HPDE6-E6E7 (cell line): ENCODE data around the gene FOXN1.
"Not testable (repeated sequence)": the region's sequence is repeated elsewhere in the genome, so short reads cannot be mapped to it uniquely, and the experiment has no call there.

Source experiments
- DNase-seq: peaks from one replicate; pipeline ENCODE4 v3.0.0; 2011; ENCODE audit warnings: missing footprints; ENCODE audit errors: extremely low spot score

The FOXN1 gene

DNA sequence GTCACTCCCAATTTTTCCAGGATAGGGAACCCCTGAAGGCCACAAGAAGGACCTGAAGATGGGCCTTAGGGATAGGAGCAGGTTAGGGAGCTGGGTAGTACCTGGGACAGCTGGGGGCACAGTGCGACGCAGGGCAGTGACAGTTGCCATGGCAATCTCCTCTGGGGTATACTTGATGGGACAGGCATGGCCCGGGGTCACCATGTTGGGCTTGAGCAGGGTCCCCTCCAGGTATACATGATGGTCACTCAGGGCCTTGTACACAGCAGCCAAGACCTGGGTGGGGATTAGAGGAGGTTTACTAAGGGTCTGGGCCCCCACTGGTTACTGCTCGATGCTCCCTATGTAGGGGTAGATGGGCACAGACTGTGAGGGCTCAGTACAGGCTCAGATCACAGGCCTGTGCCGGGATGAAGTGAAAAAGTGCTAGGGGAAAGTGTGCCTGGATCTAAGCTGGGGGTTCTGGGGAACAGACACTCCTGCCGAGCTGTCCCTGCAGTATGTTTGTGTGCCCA is 67.9 kb downstream of the FOXN1 start:
- no peak for DNase-seq

DNA sequence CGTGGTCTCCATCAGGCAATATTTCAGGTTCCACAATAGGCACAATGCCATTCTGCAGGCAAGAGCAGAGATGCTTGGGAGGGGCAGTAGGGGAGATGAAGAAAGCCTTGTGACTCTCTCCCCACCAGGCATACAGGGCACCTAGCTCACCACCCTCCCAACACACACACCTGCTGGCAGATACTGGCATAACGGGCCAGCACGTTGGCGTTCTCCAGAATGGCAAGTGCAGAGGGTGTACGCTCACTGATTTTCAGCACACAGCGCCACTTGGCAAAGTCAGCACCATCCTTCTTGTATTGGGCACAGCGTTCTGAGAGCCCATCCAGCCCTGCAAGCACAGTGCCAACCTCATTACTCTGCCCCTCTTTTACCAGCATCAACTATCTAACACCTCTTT is 68.4 kb downstream of the FOXN1 start:
- no peak for DNase-seq

DNA sequence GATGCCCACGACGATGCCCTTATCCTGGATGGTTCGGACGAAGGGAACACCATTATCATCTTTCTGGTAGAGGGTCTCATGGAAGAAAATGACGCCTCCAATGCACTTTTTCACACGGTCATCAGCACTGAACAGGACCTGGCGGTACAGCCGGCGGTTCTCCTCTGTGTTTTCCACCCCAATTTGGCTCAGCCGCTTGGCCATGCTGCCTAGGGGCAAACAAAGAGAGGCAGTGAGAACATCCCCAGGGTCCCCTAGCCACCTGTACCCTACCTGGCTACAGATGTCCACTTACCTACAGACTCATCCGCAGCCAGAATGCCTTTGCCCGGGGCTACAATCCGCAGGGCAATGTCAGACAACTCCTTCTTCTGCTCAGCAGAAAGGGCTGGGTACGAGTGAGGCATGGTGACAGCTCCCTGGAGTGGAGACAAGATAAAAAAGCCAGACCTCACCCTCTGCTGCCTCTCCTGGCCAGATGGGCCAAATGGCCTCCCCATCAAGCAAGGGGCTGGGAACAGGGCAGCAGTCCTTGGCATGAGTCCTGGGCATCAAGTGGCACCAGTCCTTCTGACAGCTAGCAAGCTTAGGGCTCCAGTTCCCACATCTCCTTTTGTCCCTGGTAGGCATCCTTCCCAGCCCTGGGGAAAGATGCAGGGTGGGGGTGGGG is 69.1 kb downstream of the FOXN1 start:
- DNase-seq, result no peak

DNA sequence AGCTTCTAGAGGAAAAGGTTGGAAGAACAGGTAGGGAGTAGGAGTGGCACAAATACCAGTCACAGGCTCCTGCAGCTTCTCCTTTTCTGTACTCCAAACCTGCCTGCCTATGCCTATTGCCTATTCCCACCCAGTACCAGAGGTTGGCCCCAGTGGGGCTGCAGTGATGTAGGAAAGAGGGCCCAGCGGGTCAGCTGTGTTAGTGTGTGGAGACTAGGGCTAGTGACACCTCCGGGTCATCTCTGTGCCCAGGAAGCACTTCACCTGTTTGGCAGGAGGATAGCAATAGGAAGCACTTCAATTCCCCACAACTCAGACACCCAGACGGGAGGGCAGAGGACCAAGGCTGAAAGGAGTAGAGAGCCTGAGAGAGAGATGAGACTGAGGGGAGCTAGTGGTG is 69.9 kb downstream of the FOXN1 start:
- not testable (repeated sequence) for DNase-seq

DNA sequence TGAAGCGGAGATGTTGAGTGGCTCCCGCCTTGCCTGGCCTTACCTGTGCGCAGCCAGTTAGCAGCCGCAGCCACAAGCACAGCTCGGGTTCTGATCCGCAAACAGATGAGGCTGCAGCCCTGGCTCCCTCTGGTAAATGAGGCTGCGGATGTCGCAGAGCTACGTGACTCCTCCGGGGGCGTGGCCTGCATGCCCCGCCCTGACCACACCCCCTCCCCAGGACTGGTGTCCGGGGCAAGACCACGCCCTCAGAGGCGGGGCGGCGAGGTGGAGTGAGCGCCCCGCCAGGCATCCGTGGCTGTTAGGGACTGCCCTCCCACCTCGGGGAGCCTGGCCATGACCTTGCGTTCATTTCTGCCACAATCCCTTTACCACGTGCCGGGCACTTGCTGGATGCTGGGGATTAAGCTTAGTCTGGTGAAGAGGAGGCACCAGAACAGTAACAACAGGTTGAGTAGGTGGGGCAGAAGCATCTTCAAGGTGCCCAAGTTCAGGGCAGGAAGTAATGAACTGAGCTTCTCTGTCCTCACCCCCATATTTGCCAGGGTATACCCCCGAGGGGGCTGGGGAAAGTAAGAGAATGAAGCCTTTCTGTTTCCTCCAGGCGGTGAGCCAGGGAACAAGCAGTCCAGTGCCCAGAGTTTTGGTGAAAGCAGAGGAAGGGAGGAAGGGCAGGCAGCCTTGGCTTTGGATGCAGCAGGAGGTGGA is 70.8 kb downstream of the FOXN1 start, which contains the start of gene ALDOC:
ALDOC (minus strand) TSS at position 138 of the 708 bp plus-strand sequence. CDS start 1,363 bp downstream, outside the sequence.
- peak; percentile 97 for DNase-seq

DNA sequence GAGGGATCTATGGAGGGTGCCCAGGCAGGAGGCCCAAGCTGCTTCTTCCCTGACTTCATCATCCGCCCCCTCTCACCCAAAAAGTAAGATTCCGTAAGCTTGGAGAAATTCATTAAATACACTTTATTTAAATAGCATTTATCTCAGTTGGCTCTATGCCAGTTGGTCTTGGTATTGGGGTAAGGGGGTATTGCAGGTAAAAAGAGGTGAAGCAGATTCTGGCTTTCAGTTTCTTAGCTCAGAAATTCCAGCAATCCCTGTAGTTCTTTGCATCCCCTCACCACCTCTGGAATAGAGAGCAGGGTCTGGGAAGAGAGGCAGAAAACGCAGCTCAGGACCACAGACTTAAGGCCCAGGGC is 71.3 kb downstream of the FOXN1 start:
- DNase-seq, result no peak

DNA sequence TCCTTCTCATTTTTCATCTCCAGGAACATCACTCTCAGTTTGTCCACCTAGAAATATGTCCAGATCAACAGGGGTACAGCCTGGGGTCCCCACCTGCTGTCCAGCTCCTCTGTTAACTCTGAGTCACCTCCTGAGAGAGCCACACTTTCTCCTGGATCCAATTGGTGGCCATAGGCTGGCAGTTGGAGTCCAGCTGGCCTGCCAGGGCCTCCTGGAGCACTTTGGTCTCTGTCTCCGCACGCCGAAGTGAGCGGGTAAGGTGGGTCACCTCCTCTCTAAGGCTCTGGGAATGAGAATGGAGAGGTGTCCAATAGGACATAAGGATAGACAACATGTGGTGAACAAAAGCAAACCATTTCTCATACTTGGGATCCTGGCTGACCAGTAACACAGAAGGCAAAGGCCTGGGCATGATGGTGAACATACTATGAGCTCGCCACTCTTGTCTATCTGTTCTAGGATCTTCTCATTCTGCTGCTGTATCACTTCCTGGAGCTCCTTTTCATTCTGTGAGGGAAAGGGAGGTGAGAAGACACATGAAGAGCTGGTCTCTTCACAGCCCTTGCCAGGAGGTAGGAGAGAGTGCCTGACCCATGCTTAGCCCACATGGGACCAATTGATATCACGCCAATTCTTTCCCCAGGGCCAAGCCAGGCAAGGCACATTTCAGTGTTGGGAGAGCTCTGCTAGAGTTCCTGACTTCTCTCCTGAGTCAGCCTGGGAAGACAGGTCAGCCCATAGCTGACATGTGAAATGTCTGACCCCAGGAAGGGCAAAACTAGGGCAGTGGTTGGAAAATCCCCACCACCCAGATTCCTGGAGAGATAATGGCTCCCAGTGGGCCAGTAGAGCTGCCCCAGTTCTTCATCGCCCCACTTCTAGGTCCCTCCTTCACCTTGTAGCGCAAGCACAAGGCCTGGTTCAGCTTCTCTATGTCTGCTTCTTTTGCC is 72.4 kb downstream of the FOXN1 start:
- DNase-seq, result no peak

DNA sequence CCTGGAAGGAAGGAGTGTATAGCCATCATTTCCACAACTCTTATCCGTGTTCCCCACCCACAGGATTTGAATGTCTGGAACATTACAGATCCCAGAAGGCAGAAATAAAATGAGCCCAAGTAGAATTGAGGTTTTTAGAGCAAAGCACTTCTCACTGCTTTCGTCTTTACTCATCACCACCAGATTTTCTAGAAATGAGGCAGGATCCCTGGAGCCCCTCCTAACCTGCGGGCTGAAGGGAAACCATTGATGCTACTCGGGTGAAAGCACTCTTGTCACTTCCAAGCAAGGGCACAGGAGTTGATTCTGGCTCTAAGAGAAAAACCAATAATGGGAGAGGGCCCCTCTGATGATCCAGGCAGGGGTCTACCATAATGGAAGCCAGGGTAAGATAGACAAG is 73.4 kb downstream of the FOXN1 start:
- DNase-seq, result no peak

DNA sequence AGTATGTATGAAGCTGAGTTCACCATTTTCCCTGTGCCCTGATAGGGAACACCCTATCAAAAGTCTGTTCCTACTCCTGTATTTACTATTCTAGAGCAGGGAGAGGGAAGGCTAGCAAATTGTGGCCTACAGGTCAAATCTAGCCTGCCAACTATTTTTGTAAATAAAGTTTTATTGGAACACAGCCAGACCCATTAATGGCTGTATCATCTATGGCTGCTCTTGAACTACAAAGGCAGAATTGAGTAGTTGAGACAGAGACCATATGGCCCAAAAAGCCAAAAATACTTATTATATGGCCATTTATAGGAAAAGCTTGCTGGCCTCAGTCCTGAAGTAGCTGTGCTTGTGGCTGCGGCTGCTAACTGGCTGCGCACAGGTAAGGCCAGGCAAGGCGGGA is 74.8 kb downstream of the FOXN1 start:
- DNase-seq, result no peak

DNA sequence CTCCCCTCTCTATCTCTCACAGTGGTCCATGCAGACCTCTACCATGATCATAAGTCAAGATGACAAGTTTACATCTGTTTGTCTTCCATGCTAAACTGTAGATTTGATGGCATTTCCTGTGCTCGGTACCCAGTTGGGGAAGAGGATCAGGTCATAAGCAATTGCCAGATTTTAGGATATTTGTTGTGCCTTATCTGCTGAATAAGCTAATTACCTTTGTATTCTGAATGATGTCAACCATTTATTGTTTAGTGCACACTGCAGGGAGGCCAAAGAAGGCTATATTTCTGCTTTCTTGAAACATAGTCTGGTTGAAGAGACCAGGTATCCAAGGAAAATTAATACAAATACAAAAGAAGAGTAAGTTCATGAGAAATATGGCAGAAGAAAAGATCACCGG is 76.4 kb downstream of the FOXN1 start:
- no peak for DNase-seq

DNA sequence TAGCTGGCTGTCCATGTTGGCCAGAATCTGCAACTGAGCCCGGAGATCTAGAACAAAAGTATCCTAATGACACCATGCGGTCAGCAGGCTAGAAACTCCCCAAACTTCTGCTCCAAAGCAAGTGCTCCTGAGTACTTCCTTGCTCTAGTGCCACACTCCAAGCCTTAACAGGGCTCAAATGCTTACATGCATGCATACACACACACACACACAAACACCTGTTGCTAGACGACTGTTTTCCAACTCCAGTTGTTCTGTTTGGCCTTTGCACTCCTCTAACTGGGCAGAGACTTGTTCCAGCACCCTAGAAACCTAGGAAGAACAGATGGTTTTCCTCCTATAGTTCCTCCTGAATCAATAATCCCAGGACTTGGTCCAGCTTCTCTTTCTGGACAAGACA is 78.3 kb downstream of the FOXN1 start:
- DNase-seq, result no peak

DNA sequence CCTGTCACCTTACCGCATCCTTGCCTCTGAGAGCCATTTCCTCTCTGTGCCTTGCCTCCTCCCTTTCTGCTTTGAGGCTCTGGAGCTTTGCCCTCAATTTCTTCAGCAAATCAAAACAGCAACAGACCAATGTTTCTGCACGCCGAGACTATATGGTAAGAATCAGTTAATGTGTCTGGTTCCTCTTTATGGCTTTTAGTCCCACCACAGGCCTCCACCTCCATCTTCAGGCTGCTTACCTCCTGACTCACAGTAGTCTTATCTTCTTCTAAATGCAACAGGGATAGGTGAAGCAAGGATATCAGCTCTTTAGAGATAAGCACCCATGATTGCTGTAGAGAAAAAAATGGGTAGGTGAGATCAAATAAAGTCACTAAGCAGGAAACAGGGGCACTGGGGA is 79.7 kb downstream of the FOXN1 start:
- DNase-seq, result no peak
